A549 (cell line): ENCODE data around the gene TPGS1. TPM values are rescaled to one million over a fixed set of nuclear protein-coding genes. Genes with fewer than 3 reads are reported as not detected.

Source experiments
- ATAC-seq, 2 experiments: fragments of 200-7000 bp in 1 of 2; fragments of >200 bp in 1 of 2; cut with Nextera tagmentation in 1 of 2; cut with Tn5 transposase in 1 of 2; 3 replicates each; pipeline versions ENCODE4 v1.8.0 to v1.9.1; 2018 to 2020; ENCODE audit warnings: mild to moderate bottlenecking in 1 of 2, moderate library complexity in 1 of 2
- CTCF ChIA-PET: fragments of 300-600 bp; sonication (Branson Sonifier 250); formaldehyde crosslinking; extraction: SDS; loops from one replicate; lab custom pipeline; 2021; ENCODE audit warnings: antibody characterized with exemption, inconsistent platforms; lab: Yijun Ruan, JAX
- POLR2A ChIA-PET: fragments of 350-600 bp; formaldehyde crosslinking; extraction: SDS; loops from one replicate; lab custom pipeline; 2021; ENCODE audit warnings: antibody characterized with exemption, inconsistent platforms; lab: Yijun Ruan, JAX
- DNase-seq, 2 experiments: peaks; one replicate each; pipeline versions ENCODE4 v3.0.0 to v3.0.0-alpha.2; 2011 to 2016; ENCODE audit warnings: low read depth in 1 of 2, low spot score in 1 of 2
- FAIRE-seq: peaks from 2 replicates; lab custom pipeline; 2011; peaks lifted over from hg19 to GRCh38; lab: Jason Lieb, UNC
- H3K27ac ChIP-seq, 2 experiments: fragments of >200 bp; sonication (Bioruptor Twin); formaldehyde crosslinking; 3 replicates each; pipeline ENCODE4 v1.5.1; 2016 to 2017
- H3K4me1 ChIP-seq: fragments of >200 bp; sonication (Bioruptor Twin); formaldehyde crosslinking; 3 replicates; pipeline ENCODE4 v1.6.1; 2016
- H3K4me2 ChIP-seq: fragments of >200 bp; sonication (Bioruptor Twin); formaldehyde crosslinking; 3 replicates; pipeline ENCODE4 v1.6.1; 2016
- H3K4me3 ChIP-seq: fragments of >200 bp; sonication (Bioruptor Twin); formaldehyde crosslinking; 3 replicates; pipeline ENCODE4 v1.5.1; 2016
- H3K9me3 ChIP-seq: fragments of >200 bp; sonication (Bioruptor Twin); formaldehyde crosslinking; 3 replicates; pipeline ENCODE4 v1.6.1; 2016
- CEBPB ChIP-seq, 2 experiments: fragments of >200 bp in 1 of 2; sonication (Bioruptor Twin) in 1 of 2; formaldehyde crosslinking in 1 of 2; IDR thresholded peaks; 2 replicates each; pipeline ENCODE4 v1.6.1; 2012 to 2016
- EHMT2 ChIP-seq: fragments of 200-600 bp; sonication (generic); IDR thresholded peaks from 2 replicates; pipeline ENCODE4 v1.6.1; 2016; ENCODE audit warnings: antibody characterized with exemption, low read depth, mild to moderate bottlenecking, moderate library complexity
- ESRRA ChIP-seq: fragments of 150-350 bp; IDR thresholded peaks from 2 replicates; pipeline ENCODE4 v1.6.1; 2014; ENCODE audit warnings: mild to moderate bottlenecking, low read length, borderline replicate concordance
- FOXS1 ChIP-seq: fragments of 250-450 bp; sonication (Bioruptor Pico); IDR thresholded peaks from 2 replicates; pipeline ENCODE4 v1.5.0; 2020; ENCODE audit warnings: mild to moderate bottlenecking, moderate library complexity
- HOXA7 ChIP-seq: fragments of 250-450 bp; sonication (Bioruptor Pico); IDR thresholded peaks from 2 replicates; pipeline ENCODE4 v1.5.0; 2020; ENCODE audit warnings: mild to moderate bottlenecking, moderate library complexity
- HOXB5 ChIP-seq: fragments of 250-450 bp; sonication (Bioruptor Pico); IDR thresholded peaks from 2 replicates; pipeline ENCODE4 v1.5.0; 2020; ENCODE audit warnings: mild to moderate bottlenecking, moderate library complexity
- JUN ChIP-seq, 2 experiments: fragments of >200 bp; sonication (Bioruptor Twin); formaldehyde crosslinking; IDR thresholded peaks; 2 replicates in 1 of 2; 3 replicates in 1 of 2; pipeline ENCODE4 v1.6.1; 2016 to 2017
- JUNB ChIP-seq: fragments of >200 bp; sonication (Bioruptor Twin); formaldehyde crosslinking; IDR thresholded peaks from 2 replicates; pipeline ENCODE4 v1.6.1; 2016
- KDM1A ChIP-seq: fragments of 200-600 bp; sonication (generic); IDR thresholded peaks from 2 replicates; pipeline ENCODE4 v1.6.1; 2016; ENCODE audit warnings: low read depth, mild to moderate bottlenecking
- KDM5A ChIP-seq: fragments of 200-600 bp; sonication (generic); IDR thresholded peaks from 2 replicates; pipeline ENCODE4 v1.6.1; 2016; ENCODE audit warnings: antibody characterized with exemption, mild to moderate bottlenecking
- MAZ ChIP-seq: fragments of 150-350 bp; IDR thresholded peaks from 2 replicates; pipeline ENCODE4 v1.6.1; 2014; ENCODE audit warnings: antibody characterized with exemption, low read depth, low read length, borderline replicate concordance
- NR3C1 ChIP-seq: fragments of >200 bp; sonication (Bioruptor Twin); formaldehyde crosslinking; IDR thresholded peaks from 3 replicates; pipeline ENCODE4 v1.6.1; 2017
- PHF8 ChIP-seq: fragments of 200-600 bp; sonication (generic); IDR thresholded peaks from 2 replicates; pipeline ENCODE4 v1.6.1; 2016; ENCODE audit warnings: low read depth, mild to moderate bottlenecking, antibody characterized with exemption, moderate library complexity, borderline replicate concordance
- RARB ChIP-seq: fragments of 250-450 bp; sonication (Bioruptor Pico); IDR thresholded peaks from 2 replicates; pipeline ENCODE4 v1.8.0; 2021; ENCODE audit warnings: mild to moderate bottlenecking, moderate library complexity
- RCOR1 ChIP-seq: fragments of 150-350 bp; IDR thresholded peaks from 2 replicates; pipeline ENCODE4 v1.6.1; 2014; ENCODE audit warnings: antibody characterized with exemption, low read length, low read depth
- RNF2 ChIP-seq: fragments of 200-600 bp; sonication (generic); IDR thresholded peaks from 2 replicates; pipeline ENCODE4 v1.6.1; 2016; ENCODE audit warnings: low read depth, mild to moderate bottlenecking, antibody characterized with exemption, moderate library complexity, borderline replicate concordance
- SREBF2 ChIP-seq: fragments of 450-650 bp; IDR thresholded peaks from 2 replicates; pipeline ENCODE4 v1.6.1; 2014; ENCODE audit warnings: mild to moderate bottlenecking, moderate library complexity
- TFCP2L1 ChIP-seq: fragments of 250-450 bp; sonication (Bioruptor Pico); IDR thresholded peaks from 2 replicates; pipeline ENCODE4 v1.5.0; 2021; ENCODE audit warnings: mild to moderate bottlenecking
- ZFP36 ChIP-seq: fragments of 450-650 bp; IDR thresholded peaks from 2 replicates; pipeline ENCODE4 v1.6.1; 2014; ENCODE audit warnings: borderline replicate concordance; ENCODE audit not compliant: partially characterized antibody
- ZSCAN20 ChIP-seq: fragments of 250-450 bp; sonication (Bioruptor Pico); IDR thresholded peaks from 2 replicates; pipeline ENCODE4 v1.8.0; 2022; ENCODE audit warnings: mild to moderate bottlenecking, moderate library complexity
- WGBS: methylation state at CpG from one replicate; pipeline ENCODE4 v1.1.6; 2017; ENCODE audit errors: missing lambda C conversion rate; 5-methylcytosine and 5-hydroxymethylcytosine counted together
- polyA plus RNA-seq, 4 experiments: library from polyadenylated mRNA; depleted of rRNA in 3 of 4; stranded (reverse); fragments of >200 nt; fragmentation: RNase III in 1 of 4; extraction: RNeasy Plus Mini Kit Qiagen cat#74134 plus additional on column Dnase treatment in 1 of 4; gene quantifications; 2 replicates in 3 of 4; 3 replicates in 1 of 4; pipeline ENCODE4 v1.2.3, GENCODE V29; 2011 to 2017
- TF ChIP-seq, protein P1 (sequence below): fragments of >200 bp; sonication (Bioruptor Twin); formaldehyde crosslinking; IDR thresholded peaks from 3 replicates; pipeline ENCODE4 v1.6.1; 2016
- TF ChIP-seq, protein P2 (sequence below): IDR thresholded peaks from 2 replicates; pipeline ENCODE4 v1.6.1; 2012
- TF ChIP-seq, protein P3 (sequence below): fragments of 150-350 bp; IDR thresholded peaks from 2 replicates; pipeline ENCODE4 v1.6.1; 2014; ENCODE audit warnings: low read depth, mild to moderate bottlenecking, low read length
- TF ChIP-seq, protein P4 (sequence below): fragments of 200-600 bp; sonication (generic); IDR thresholded peaks from 2 replicates; pipeline ENCODE4 v1.6.1; 2016; ENCODE audit warnings: antibody characterized with exemption, mild to moderate bottlenecking, moderate library complexity

The TPGS1 gene
- polyA plus RNA-seq, 2 of the 4 experiments (the other 2 are of a cell fraction): 2.7 to 13.1 TPM

DNA sequence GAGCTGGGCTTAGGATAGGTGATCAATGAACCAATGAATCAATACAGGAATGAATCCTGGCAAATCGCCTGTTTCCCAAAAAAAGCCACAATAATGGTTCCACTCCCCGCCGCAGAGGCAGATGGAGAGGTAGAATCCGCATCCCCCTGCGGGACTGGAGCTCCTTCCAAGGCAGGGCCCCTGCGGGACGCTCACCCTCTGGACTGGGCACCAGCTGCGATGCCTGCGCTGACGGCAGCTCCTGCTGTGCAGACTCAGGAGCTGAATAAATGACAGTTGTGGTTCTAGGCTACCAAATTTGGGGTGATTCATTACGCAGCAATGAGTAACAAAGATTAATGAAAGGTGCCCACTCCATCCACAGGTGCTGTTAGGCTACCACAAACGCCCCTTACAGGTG lies 15.4 kb downstream of the TPGS1 start:
- H3K4me3 ChIP-seq: no peak overlapping the region
- no peak for FAIRE-seq
- ChIA-PET CTCF (interaction anchor here (2.5 to 4.0 kb wide), 3 partner anchors 10 to 17 kb away, joined by 7 to 42 read pairs (median 13); no protein-coding TSS in a partner anchor), POLR2A (no interaction called here)
- WGBS: 92% methylated on average over 9 of the region's 12 CpGs
- H3K27ac ChIP-seq: no peak overlapping the region
- TF ChIP-seq JUNB: no peak
- no peak for TF ChIP-seq PHF8
- TF ChIP-seq FOXS1: no peak
- TF ChIP-seq, protein P1, sequence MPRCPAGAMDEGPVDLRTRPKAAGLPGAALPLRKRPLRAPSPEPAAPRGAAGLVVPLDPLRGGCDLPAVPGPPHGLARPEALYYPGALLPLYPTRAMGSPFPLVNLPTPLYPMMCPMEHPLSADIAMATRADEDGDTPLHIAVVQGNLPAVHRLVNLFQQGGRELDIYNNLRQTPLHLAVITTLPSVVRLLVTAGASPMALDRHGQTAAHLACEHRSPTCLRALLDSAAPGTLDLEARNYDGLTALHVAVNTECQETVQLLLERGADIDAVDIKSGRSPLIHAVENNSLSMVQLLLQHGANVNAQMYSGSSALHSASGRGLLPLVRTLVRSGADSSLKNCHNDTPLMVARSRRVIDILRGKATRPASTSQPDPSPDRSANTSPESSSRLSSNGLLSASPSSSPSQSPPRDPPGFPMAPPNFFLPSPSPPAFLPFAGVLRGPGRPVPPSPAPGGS: no peak
- no peak for TF ChIP-seq RCOR1
- no peak for TF ChIP-seq HOXA7 (CRISPR knock-in tag)
- no peak for TF ChIP-seq TFCP2L1 (CRISPR knock-in tag)
- TF ChIP-seq, protein P2, sequence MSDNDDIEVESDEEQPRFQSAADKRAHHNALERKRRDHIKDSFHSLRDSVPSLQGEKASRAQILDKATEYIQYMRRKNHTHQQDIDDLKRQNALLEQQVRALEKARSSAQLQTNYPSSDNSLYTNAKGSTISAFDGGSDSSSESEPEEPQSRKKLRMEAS: no peak
- TF ChIP-seq ZFP36: no peak
- TF ChIP-seq SREBF2: no peak
- TF ChIP-seq, protein P3, sequence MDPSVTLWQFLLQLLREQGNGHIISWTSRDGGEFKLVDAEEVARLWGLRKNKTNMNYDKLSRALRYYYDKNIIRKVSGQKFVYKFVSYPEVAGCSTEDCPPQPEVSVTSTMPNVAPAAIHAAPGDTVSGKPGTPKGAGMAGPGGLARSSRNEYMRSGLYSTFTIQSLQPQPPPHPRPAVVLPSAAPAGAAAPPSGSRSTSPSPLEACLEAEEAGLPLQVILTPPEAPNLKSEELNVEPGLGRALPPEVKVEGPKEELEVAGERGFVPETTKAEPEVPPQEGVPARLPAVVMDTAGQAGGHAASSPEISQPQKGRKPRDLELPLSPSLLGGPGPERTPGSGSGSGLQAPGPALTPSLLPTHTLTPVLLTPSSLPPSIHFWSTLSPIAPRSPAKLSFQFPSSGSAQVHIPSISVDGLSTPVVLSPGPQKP: no peak
- TF ChIP-seq NR3C1: no peak
- TF ChIP-seq RNF2: no peak
- TF ChIP-seq JUN (IDR thresholded peaks at IDR 0.05): no peak
- TF ChIP-seq ZSCAN20 (CRISPR knock-in tag): no peak
- no peak for TF ChIP-seq KDM5A
- no peak for TF ChIP-seq CEBPB (IDR thresholded peaks at IDR 0.05)
- no peak for TF ChIP-seq ESRRA
- no peak for TF ChIP-seq HOXB5 (CRISPR knock-in tag)
- TF ChIP-seq, protein P4, sequence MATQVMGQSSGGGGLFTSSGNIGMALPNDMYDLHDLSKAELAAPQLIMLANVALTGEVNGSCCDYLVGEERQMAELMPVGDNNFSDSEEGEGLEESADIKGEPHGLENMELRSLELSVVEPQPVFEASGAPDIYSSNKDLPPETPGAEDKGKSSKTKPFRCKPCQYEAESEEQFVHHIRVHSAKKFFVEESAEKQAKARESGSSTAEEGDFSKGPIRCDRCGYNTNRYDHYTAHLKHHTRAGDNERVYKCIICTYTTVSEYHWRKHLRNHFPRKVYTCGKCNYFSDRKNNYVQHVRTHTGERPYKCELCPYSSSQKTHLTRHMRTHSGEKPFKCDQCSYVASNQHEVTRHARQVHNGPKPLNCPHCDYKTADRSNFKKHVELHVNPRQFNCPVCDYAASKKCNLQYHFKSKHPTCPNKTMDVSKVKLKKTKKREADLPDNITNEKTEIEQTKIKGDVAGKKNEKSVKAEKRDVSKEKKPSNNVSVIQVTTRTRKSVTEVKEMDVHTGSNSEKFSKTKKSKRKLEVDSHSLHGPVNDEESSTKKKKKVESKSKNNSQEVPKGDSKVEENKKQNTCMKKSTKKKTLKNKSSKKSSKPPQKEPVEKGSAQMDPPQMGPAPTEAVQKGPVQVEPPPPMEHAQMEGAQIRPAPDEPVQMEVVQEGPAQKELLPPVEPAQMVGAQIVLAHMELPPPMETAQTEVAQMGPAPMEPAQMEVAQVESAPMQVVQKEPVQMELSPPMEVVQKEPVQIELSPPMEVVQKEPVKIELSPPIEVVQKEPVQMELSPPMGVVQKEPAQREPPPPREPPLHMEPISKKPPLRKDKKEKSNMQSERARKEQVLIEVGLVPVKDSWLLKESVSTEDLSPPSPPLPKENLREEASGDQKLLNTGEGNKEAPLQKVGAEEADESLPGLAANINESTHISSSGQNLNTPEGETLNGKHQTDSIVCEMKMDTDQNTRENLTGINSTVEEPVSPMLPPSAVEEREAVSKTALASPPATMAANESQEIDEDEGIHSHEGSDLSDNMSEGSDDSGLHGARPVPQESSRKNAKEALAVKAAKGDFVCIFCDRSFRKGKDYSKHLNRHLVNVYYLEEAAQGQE: no peak
- DNase-seq: no peak
- H3K4me1 ChIP-seq: peaks cover 10% of the 10 kb centered on the region; the same call in 2 of the 3 replicates
- no peaks in the 10 kb centered on the region for H3K9me3 ChIP-seq
- no peak for ATAC-seq
- no peak overlapping the region for H3K4me2 ChIP-seq

DNA sequence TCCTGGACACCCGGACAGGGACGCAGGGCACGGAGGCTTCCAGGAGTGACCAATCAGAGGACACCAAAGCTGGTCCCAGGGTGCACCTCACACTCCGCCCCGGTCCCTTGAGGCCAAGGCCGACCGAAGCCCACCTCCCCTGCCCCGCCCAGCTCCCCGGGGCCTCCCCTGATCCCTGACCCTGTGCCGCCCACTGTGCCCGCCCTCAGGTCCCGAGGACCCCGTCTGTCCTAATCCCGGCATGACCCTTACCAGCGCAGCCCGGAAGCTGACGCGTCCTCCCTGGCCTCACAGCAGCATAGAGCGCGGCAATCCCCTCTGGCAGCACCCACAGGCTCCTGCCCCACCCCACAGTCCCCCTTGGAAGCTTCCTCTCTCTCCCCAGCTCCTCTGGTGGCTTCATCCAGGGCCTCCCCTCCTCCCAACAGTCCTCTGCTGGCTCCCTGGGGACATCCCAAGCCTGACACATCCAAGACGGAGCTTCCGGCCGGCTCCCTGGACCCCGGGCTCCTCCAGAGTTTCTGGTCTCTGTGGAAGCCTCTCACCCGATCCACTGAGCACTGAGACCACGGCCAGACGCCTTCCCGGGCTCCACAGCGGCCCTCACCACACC lies 16.9 kb downstream of the TPGS1 start:
- FAIRE-seq: no peak
- H3K4me1 ChIP-seq: peaks cover 11% of the 10 kb centered on the region; the same call in 1 of the 3 replicates
- no peak overlapping the region for H3K4me3 ChIP-seq
- CTCF ChIA-PET: interaction anchor here (1.4 to 2.4 kb wide), 3 partner anchors 9 to 18 kb away, joined by 3 to 20 read pairs (median 6); no protein-coding TSS in a partner anchor
- 58% methylated on average over 20 of the region's 29 CpGs for WGBS
- peak; percentile 70 to 71 for ATAC-seq
- H3K4me2 ChIP-seq: peak overlapping the region; percentile 53
- no peak for DNase-seq
- POLR2A ChIA-PET: interaction anchor here (1.1 kb wide), 1 partner anchor 14 kb away, joined by 3 read pairs; no protein-coding TSS in a partner anchor
- H3K27ac ChIP-seq: peak overlapping the region in 1 of 2 experiments; percentile 79; a peak in 3 of 6 replicates
- no peaks in the 10 kb centered on the region for H3K9me3 ChIP-seq
- TF ChIP-seq MAZ (no peak), KDM1A (no peak), RARB (no peak), PHF8 (no peak), EHMT2 (no peak), KDM5A (no peak), JUN (IDR thresholded peaks at IDR 0.05) (no peak)
- TF ChIP-seq, protein P2: no peak
- TF ChIP-seq, protein P3: no peak
- TF ChIP-seq, protein P4: no peak
